Loucy (cell line): Measurements from ENCODE around the gene SAMD13.

ENCODE experiments used
- H2AFZ ChIP-seq: fragments of 200-600 bp; sonication (generic); 2 replicates; pipeline ENCODE4 v1.6.0; 2016; ENCODE audit warnings: antibody characterized with exemption, mild to moderate bottlenecking, low read length, moderate library complexity
- H3F3A ChIP-seq: fragments of 200-600 bp; 2 replicates; pipeline ENCODE4 v1.6.0; 2016; ENCODE audit warnings: antibody characterized with exemption, low read depth, mild to moderate bottlenecking
- H3K27me3 ChIP-seq: fragments of 200-600 bp; sonication (generic); 2 replicates; pipeline ENCODE4 v1.6.1; 2014; ENCODE audit warnings: low read length, mild to moderate bottlenecking; ENCODE audit not compliant: insufficient read depth, poor library complexity, severe bottlenecking
- H3K36me3 ChIP-seq: fragments of 200-600 bp; sonication (generic); 2 replicates; pipeline ENCODE4 v1.6.1; 2016; ENCODE audit warnings: low read length; ENCODE audit not compliant: insufficient read depth
- H3K4me1 ChIP-seq: fragments of 200-600 bp; sonication (generic); 2 replicates; pipeline ENCODE4 v1.5.1; 2014; ENCODE audit warnings: low read length, mild to moderate bottlenecking; ENCODE audit not compliant: insufficient read depth, poor library complexity, severe bottlenecking
- H3K4me2 ChIP-seq: fragments of 200-600 bp; sonication (generic); 2 replicates; pipeline ENCODE4 v1.6.0; 2014; ENCODE audit warnings: antibody characterized with exemption, low read length, low read depth, mild to moderate bottlenecking; ENCODE audit not compliant: poor library complexity, severe bottlenecking
- H3K4me3 ChIP-seq: fragments of 200-600 bp; sonication (generic); 2 replicates; pipeline ENCODE4 v1.5.1; 2014; ENCODE audit warnings: low read length, mild to moderate bottlenecking, mixed read lengths; ENCODE audit not compliant: poor library complexity, severe bottlenecking
- H3K79me2 ChIP-seq: fragments of 200-600 bp; sonication (generic); 2 replicates; pipeline ENCODE4 v1.6.1; 2014; ENCODE audit warnings: low read length; ENCODE audit not compliant: insufficient read depth
- H3K9ac ChIP-seq: fragments of 200-600 bp; sonication (generic); 2 replicates; pipeline ENCODE4 v1.6.0; 2014; ENCODE audit warnings: mild to moderate bottlenecking, low read depth, low read length, moderate library complexity; ENCODE audit not compliant: poor library complexity, severe bottlenecking
- H3K9me2 ChIP-seq: fragments of 200-600 bp; sonication (generic); replicated peaks from 2 replicates; pipeline ENCODE4 v1.6.1; 2016; ENCODE audit warnings: low read depth, low read length, mixed read lengths
- H3K9me3 ChIP-seq: fragments of 200-600 bp; sonication (generic); 2 replicates; pipeline ENCODE4 v1.6.1; 2014; ENCODE audit warnings: mild to moderate bottlenecking, antibody characterized with exemption, low read length, low read depth; ENCODE audit not compliant: insufficient read depth
- H4K20me1 ChIP-seq: fragments of 200-600 bp; sonication (generic); 2 replicates; pipeline ENCODE4 v1.6.0; 2014; ENCODE audit warnings: antibody characterized with exemption, low read length, mild to moderate bottlenecking; ENCODE audit not compliant: insufficient read depth, poor library complexity, severe bottlenecking
- EZH2phosphoT487 ChIP-seq: fragments of 200-600 bp; IDR thresholded peaks from 2 replicates; pipeline ENCODE4 v1.6.1; 2018; ENCODE audit warnings: antibody characterized with exemption, mild to moderate bottlenecking, moderate library complexity, borderline replicate concordance
- TF ChIP-seq, protein P1 (sequence below): fragments of 200-600 bp; sonication (generic); conservative IDR thresholded peaks from 2 replicates; pipeline ENCODE4 v1.5.1; 2014; ENCODE audit warnings: mild to moderate bottlenecking, antibody characterized with exemption, low read length

The SAMD13 gene

DNA sequence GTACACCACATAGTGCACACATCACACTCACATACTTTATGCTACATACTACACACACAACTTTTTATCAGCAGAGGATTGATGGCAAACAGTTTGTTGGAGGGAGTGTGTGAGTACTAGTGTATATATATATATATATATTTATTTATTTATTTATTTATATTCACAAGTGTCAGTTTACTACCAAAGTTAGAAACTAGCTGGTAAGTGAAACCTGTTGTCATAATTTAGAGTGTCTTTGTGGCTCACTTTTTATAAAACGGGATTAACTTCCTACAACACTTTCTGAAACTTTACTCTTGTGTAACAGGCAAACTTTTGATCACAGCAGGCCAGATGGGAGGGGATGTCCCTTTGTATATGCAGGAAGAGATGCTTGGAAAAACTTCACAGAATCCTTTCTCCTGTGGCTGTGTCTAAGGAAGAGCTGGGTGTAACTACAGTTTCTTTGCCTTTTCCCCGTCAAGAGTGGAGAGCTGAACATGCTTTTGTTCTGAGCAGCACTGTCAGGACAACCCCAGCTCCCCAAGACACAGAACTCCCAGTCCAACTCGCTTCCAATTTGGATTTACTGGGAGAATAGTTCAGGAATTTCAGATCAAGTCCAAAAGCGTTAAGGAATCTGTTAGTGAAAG, 1.9 kb upstream of the SAMD13 start:
- Histone ChIP-seq H3F3A (peaks cover 7% of the 10 kb centered on the region), H3K9ac (peak overlapping the region; percentile 97), H3K27me3 (no peaks in the 10 kb centered on the region), H3K36me3 (no peaks in the 10 kb centered on the region), H3K79me2 (peaks cover 42% of the 10 kb centered on the region), H3K9me2 (no peaks in the 10 kb centered on the region), H2AFZ (no peak overlapping the region), H3K4me2 (peak overlapping the region; percentile 87), H3K4me1 (peaks cover 78% of the 10 kb centered on the region), H4K20me1 (no peaks in the 10 kb centered on the region), H3K4me3 (peak overlapping the region; percentile 94), H3K9me3 (peaks cover 7% of the 10 kb centered on the region; the same call in 1 of the 2 replicates)
- TF ChIP-seq, protein P1, sequence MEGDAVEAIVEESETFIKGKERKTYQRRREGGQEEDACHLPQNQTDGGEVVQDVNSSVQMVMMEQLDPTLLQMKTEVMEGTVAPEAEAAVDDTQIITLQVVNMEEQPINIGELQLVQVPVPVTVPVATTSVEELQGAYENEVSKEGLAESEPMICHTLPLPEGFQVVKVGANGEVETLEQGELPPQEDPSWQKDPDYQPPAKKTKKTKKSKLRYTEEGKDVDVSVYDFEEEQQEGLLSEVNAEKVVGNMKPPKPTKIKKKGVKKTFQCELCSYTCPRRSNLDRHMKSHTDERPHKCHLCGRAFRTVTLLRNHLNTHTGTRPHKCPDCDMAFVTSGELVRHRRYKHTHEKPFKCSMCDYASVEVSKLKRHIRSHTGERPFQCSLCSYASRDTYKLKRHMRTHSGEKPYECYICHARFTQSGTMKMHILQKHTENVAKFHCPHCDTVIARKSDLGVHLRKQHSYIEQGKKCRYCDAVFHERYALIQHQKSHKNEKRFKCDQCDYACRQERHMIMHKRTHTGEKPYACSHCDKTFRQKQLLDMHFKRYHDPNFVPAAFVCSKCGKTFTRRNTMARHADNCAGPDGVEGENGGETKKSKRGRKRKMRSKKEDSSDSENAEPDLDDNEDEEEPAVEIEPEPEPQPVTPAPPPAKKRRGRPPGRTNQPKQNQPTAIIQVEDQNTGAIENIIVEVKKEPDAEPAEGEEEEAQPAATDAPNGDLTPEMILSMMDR: no peak
- no peak for TF ChIP-seq EZH2phosphoT487

DNA sequence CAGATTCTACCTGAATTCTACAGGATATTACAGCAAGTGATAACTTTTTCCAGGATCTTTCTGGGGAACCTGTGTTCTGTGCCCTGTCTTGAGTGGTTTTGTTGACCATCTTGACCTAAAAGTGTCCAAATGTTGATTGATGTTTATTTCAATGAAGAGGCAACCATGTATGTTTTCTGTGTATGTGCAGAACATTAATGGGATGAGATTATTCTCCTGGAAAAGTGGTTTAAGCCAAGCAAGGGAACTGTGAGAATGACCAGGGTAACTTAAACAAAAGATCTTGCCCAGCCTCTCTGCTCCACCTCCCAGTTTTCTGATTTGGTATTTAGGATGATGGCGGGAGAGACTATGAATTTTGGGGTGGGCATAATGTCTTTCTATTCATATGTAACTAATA, 1.0 kb upstream of the SAMD13 start:
- H4K20me1 ChIP-seq: no peaks in the 10 kb centered on the region
- H3K79me2 ChIP-seq: peaks cover 42% of the 10 kb centered on the region
- peak overlapping the region; percentile 87 for H3K4me2 ChIP-seq
- no peak overlapping the region for H2AFZ ChIP-seq
- no peaks in the 10 kb centered on the region for H3F3A ChIP-seq
- H3K9me2 ChIP-seq: no peaks in the 10 kb centered on the region
- peaks cover 75% of the 10 kb centered on the region for H3K4me1 ChIP-seq
- H3K9ac ChIP-seq: peak overlapping the region; percentile 97
- H3K36me3 ChIP-seq: no peaks in the 10 kb centered on the region
- no peaks in the 10 kb centered on the region for H3K27me3 ChIP-seq
- peak overlapping the region; percentile 94 for H3K4me3 ChIP-seq
- no peak for TF ChIP-seq EZH2phosphoT487
- TF ChIP-seq, protein P1: no peak
- peaks cover 7% of the 10 kb centered on the region; the same call in 1 of the 2 replicates for H3K9me3 ChIP-seq

DNA sequence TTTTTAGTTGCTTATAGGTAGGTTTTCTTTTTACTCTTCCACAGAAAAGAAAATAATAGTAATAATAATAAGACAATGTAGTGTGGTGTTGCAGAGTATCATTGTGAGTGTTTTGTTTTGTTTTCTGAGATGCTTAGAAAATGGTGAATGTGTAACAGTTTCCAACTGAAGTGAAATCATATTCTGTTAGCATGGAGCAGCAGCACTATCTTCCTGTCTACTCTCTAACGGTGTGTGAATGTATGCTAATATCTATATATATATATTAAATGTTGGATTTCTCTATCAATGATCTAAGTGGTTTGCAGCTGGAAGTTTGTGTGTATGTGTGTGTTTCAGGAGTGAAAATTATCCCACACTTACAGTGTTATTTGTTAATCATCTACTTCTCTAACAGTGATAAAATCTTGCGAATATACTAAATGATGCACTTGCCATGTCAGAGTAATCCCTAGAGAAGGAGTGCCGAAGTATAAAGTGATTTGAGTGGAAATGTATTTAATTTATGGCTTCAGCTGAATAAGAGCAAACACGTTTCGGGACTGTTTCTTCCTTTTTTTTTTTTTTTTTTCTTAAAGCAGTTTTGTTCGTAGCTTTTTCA, 377 bp downstream of the SAMD13 start:
- Histone ChIP-seq H3K36me3 (no peaks in the 10 kb centered on the region), H4K20me1 (no peaks in the 10 kb centered on the region), H3K9ac (peak overlapping the region; percentile 97), H3K4me1 (peaks cover 68% of the 10 kb centered on the region), H2AFZ (peak overlapping the region; percentile 68; the same call in 1 of the 2 replicates), H3K4me3 (peak overlapping the region; percentile 94), H3K4me2 (peak overlapping the region; percentile 87), H3K27me3 (no peaks in the 10 kb centered on the region), H3K9me2 (no peaks in the 10 kb centered on the region), H3K9me3 (peaks cover under 1% of the 10 kb centered on the region; the same call in 1 of the 2 replicates), H3K79me2 (peaks cover 42% of the 10 kb centered on the region), H3F3A (no peaks in the 10 kb centered on the region)
- TF ChIP-seq, protein P1: no peak
- TF ChIP-seq EZH2phosphoT487: no peak
